Neural crest cell (in vitro differentiated cells): ENCODE data around the gene TEKT2. TPM values are rescaled to one million over a fixed set of nuclear protein-coding genes. Genes with fewer than 3 reads are reported as not detected.

Experiments used
- DNase-seq: peaks from one replicate; pipeline ENCODE4 v3.0.0; 2021; ENCODE audit warnings: low read depth, mixed read lengths, low spot score
- H3K27ac Mint-ChIP-seq: one replicate; pipeline ENCODE4 v1.8.0; 2021; ENCODE audit warnings: mild to moderate bottlenecking, mixed read lengths; ENCODE audit not compliant: unreplicated experiment
- H3K27me3 Mint-ChIP-seq: 2 replicates; pipeline ENCODE4 v1.8.0; 2021; ENCODE audit warnings: low read depth, mild to moderate bottlenecking, mixed read lengths
- H3K36me3 Mint-ChIP-seq: 2 replicates; pipeline ENCODE4 v1.8.0; 2021; ENCODE audit warnings: low read depth, mild to moderate bottlenecking, mixed read lengths
- H3K4me1 Mint-ChIP-seq: 2 replicates; pipeline ENCODE4 v1.8.0; 2021; ENCODE audit warnings: mixed read lengths
- H3K4me3 Mint-ChIP-seq: one replicate; pipeline ENCODE4 v1.8.0; 2021; ENCODE audit warnings: mild to moderate bottlenecking, mixed read lengths
- H3K9me3 Mint-ChIP-seq: 2 replicates; pipeline ENCODE4 v1.8.0; 2021; ENCODE audit warnings: mixed read lengths
- total RNA-seq: library from RNA; stranded (reverse); gene quantifications from 2 replicates; pipeline ENCODE4 v1.2.1, GENCODE V29; 2021
- TF ChIP-seq, protein P1 (sequence below): fragments of 200-600 bp; sonication (generic); conservative IDR thresholded peaks from 2 replicates; pipeline ENCODE4 v1.5.0; 2021; ENCODE audit warnings: antibody characterized with exemption, mild to moderate bottlenecking

The TEKT2 gene
- total RNA-seq, 1 donor from 2014 or later = 8.4 TPM

DNA sequence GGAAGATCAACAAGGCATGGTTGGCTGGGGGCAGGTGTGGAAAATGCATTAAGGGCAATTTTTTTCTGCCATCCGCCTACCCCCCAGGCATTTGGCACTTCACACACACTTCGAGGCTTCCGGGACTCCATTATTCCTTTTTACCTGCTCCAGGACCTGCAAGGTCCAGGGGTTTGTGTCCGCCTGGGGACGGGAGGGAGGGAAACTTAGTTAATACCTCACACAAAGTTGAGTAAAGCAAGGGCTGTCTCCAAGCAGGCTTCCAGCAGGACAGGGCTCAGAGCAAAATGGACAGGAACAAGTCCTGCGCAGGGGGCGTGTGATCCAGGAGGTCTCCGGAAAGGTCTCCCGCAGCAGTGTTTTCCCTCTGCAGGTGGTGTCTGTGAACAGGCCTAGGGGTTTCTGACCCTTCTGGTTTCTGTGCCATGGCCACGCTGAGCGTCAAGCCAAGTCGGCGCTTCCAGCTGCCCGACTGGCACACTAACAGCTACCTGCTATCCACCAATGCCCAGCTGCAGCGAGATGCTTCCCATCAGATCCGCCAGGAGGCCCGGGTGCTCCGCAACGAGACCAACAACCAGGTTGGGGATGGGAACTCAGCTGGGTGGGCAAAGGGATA is 712 bp downstream of the TEKT2 start:
- Mint-ChIP-seq H3K4me3 (peak overlapping the region; percentile 82), H3K36me3 (no peaks in the 10 kb centered on the region), H3K27me3 (no peaks in the 10 kb centered on the region), H3K4me1 (peaks cover 22% of the 10 kb centered on the region), H3K9me3 (no peaks in the 10 kb centered on the region), H3K27ac (peak overlapping the region; percentile 71)
- no peak for DNase-seq
- TF ChIP-seq, protein P1, sequence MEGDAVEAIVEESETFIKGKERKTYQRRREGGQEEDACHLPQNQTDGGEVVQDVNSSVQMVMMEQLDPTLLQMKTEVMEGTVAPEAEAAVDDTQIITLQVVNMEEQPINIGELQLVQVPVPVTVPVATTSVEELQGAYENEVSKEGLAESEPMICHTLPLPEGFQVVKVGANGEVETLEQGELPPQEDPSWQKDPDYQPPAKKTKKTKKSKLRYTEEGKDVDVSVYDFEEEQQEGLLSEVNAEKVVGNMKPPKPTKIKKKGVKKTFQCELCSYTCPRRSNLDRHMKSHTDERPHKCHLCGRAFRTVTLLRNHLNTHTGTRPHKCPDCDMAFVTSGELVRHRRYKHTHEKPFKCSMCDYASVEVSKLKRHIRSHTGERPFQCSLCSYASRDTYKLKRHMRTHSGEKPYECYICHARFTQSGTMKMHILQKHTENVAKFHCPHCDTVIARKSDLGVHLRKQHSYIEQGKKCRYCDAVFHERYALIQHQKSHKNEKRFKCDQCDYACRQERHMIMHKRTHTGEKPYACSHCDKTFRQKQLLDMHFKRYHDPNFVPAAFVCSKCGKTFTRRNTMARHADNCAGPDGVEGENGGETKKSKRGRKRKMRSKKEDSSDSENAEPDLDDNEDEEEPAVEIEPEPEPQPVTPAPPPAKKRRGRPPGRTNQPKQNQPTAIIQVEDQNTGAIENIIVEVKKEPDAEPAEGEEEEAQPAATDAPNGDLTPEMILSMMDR = no peak

DNA sequence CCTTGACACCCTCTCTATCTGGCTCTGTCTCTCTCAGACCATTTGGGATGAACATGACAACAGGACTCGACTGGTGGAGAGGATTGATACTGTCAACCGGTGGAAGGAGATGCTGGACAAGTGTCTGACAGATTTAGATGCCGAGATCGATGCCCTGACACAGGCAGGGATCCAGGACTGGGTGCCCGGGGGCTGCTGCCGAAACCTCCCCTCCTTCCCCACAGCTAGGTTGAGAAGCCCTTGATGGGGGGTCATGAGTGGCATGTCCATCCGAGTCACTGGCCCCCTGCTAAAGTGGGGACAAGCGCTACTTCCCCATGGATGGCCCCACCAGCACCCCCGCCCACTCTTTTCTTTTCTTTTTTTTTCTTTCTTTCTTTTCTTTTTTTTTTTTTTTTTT is 1.2 kb downstream of the TEKT2 start:
- H3K36me3 Mint-ChIP-seq = no peaks in the 10 kb centered on the region
- no peak overlapping the region for H3K27ac Mint-ChIP-seq
- no peaks in the 10 kb centered on the region for H3K9me3 Mint-ChIP-seq
- no peak for DNase-seq
- no peaks in the 10 kb centered on the region for H3K27me3 Mint-ChIP-seq
- TF ChIP-seq, protein P1 = no peak
- H3K4me3 Mint-ChIP-seq = peak overlapping the region; percentile 82
- H3K4me1 Mint-ChIP-seq = peaks cover 27% of the 10 kb centered on the region

DNA sequence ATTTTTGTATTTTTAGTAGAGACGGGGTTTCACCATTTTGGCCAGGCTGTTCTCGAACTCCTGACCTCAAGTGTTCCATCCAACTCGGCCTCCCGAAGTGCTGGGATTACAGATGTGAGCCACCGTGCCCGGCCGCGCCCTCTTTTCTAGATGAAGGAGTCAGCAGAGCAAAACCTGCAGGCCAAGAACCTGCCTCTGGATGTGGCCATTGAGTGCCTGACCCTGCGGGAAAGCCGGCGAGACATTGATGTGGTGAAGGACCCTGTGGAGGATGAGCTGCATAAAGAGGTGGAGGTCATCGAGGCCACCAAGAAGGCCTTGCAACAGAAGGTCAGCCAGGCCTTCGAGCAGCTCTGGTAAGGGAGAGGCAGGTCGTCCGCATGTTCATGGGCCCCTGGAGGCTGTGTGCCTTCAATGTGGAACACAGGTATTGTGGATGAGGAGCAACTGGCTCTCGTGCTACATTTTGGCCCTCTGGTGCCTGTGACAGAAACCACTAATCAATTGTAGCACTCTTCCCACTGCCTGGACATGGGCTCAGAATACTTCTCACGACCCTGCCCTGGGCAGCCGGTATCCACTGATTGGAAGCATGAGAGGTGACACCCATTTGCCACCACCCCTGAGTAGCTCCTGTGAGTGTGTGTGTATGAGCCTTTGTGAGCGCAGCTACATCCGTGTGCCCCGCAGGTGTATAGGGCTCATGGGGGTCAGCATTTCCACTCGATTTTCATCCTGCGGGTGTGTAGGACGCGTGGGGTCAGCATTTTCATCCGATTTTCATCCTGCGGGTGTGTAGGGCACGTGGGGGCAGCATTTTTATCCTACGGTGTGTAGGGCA is 2.0 kb downstream of the TEKT2 start:
- Mint-ChIP-seq H3K27me3 (no peaks in the 10 kb centered on the region), H3K4me1 (peaks cover 27% of the 10 kb centered on the region), H3K4me3 (peak overlapping the region; percentile 76), H3K27ac (peak overlapping the region; percentile 19), H3K36me3 (no peaks in the 10 kb centered on the region), H3K9me3 (no peaks in the 10 kb centered on the region)
- DNase-seq = no peak
- TF ChIP-seq, protein P1 = no peak

DNA sequence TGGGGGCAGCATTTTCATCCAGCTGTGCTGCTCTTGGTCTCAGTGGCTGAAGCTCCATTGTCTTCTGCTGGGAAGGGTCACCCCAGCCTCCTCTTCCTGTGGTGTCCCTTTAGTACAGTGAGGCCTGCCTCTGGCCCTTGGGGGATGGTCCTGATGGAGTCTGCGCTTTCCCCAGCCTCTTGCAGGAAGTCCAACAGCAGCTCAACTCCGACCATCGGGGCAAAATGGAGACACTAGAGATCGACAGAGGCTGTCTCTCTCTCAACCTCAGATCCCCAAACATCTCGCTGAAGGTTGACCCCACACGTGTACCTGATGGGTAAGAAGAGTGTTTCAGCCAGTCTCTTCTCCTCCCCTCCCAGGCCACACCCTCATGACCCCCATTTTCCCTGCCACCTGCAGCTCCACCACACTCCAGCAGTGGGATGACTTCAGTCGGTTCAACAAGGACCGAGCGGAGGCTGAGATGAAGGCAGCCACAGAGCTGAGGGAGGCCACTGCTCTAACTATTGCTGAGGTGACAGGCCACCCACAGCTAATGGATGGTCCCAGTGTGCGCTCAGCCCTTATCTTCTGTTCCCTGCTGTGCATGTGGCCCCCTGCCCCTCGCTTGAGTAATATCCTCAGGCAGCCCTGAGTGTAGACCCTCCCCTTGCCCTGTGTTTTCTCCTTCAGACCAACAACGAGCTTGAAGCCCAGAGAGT is 2.8 kb downstream of the TEKT2 start:
- no peak for DNase-seq
- Mint-ChIP-seq H3K4me1 (peaks cover 27% of the 10 kb centered on the region), H3K36me3 (no peaks in the 10 kb centered on the region), H3K9me3 (no peaks in the 10 kb centered on the region), H3K4me3 (peak overlapping the region; percentile 76), H3K27ac (peak overlapping the region; percentile 19), H3K27me3 (no peaks in the 10 kb centered on the region)
- TF ChIP-seq, protein P1 = no peak

DNA sequence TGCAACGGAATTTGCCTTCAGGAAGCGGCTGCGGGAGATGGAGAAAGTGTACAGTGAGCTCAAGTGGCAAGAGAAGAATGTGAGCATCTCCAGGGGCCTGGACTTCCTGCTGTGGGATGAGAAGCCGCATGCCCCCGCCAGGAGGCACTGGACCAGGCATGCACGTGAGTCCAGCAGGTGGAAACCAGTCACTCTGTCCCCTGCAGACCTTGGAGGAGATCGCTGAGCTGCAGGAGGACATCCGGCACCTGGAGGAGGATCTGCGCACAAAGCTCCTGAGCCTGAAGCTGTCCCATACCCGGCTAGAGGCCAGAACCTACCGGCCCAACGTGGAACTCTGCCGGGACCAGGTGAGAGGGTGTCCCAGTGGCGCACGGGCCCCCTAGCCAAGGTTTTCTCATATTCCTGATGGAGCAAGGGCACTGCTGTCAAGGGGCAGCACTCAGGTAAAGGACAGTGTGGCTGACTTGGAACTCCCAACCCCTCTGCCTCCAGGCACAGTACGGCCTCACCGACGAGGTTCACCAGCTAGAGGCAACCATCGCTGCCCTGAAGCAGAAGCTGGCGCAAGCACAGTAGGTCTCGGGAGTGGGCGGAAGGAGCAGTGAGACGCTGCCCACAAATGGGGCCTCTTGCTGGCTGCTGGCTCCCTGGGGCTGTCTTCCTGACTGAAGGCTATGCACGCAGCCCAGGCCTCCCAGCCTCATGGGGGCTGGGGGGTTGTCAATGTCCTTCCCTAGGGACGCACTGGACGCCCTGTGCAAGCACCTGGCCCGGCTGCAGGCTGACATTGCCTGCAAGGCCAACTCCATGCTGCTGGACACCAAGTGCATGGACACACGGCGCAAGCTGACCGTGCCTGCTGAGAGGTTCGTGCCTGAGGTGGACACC is 3.6 kb downstream of the TEKT2 start:
- H3K27me3 Mint-ChIP-seq = no peaks in the 10 kb centered on the region
- peaks cover 27% of the 10 kb centered on the region for H3K4me1 Mint-ChIP-seq
- H3K9me3 Mint-ChIP-seq = no peaks in the 10 kb centered on the region
- H3K27ac Mint-ChIP-seq = no peak overlapping the region
- TF ChIP-seq, protein P1 = no peak
- peak overlapping the region; percentile 92 for H3K4me3 Mint-ChIP-seq
- no peak for DNase-seq
- no peaks in the 10 kb centered on the region for H3K36me3 Mint-ChIP-seq
